Neural cell (in vitro differentiated cells): Measurements from ENCODE around the gene TXNL1.

ENCODE experiments used
- CTCF ChIP-seq: fragments of 450-650 bp; IDR thresholded peaks from 2 replicates; pipeline ENCODE4 v1.5.1; 2014; ENCODE audit warnings: antibody characterized with exemption, mild to moderate bottlenecking, moderate library complexity; ENCODE audit not compliant: poor library complexity, severe bottlenecking
- EZH2 ChIP-seq: fragments of 200-600, 300-800 bp; shearing (Covaris generic), sonication (generic); IDR thresholded peaks from 2 replicates; pipeline ENCODE4 v1.6.1; 2014; ENCODE audit warnings: antibody characterized with exemption, low read length, borderline replicate concordance, mild to moderate bottlenecking; ENCODE audit not compliant: insufficient read depth, poor library complexity, severe bottlenecking
- MXI1 ChIP-seq: fragments of 450-650 bp; conservative IDR thresholded peaks from 2 replicates; pipeline ENCODE4 v1.6.1; 2014; ENCODE audit warnings: antibody characterized with exemption, mild to moderate bottlenecking; ENCODE audit not compliant: poor library complexity, severe bottlenecking
- POLR2AphosphoS5 ChIP-seq: IDR thresholded peaks from 2 replicates; pipeline ENCODE4 v1.6.1; 2012

- TF ChIP-seq CTCF (no peak), MXI1 (no peak), EZH2 (no peak), POLR2AphosphoS5 (no peak)
These were observed 22.3 kb upstream of the TXNL1 start for GRCh38 chr18:56660655-56661054.
